ENCODE data around the gene SH3RF3. TPM values are rescaled to one million over a fixed set of nuclear protein-coding genes. Genes with fewer than 3 reads are reported as not detected.

SH3RF3 gene
- total and polyA plus RNA-seq, 2 of the 13 experiments (the other 11 are each of a cell fraction or from before 2014, with no cell fraction given): 0.04 TPM; not detected in 1

DNA sequence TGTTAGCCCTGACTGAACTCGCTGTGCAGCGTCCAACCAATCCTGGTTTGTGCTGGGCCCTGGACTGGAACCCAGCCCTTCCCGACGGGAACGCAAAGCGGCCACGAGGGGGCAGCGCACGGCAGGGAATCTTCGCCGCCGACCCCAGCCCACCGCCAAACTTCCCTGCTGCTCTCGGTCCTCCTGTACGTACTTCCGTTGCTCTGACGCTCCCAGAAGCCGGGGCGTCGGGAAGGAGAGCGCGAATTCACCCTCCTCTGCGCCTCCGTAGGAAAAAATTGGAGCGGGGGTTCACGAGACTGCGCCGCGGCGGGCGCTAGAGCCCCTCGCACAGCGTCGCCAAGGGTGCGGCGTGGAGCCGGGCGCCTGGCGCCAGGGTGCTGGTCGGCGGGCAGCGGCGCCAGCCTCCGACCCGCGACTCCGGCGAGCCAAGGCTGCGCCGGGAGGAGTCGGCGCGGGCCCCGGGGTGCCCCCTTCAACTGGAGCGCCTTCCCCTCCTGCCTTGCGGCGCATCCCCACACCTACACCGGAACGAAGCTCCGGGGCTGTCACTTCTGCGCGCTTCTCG is 873 bp upstream of the SH3RF3 start (continued):
- TF ChIP-seq, protein P1, sequence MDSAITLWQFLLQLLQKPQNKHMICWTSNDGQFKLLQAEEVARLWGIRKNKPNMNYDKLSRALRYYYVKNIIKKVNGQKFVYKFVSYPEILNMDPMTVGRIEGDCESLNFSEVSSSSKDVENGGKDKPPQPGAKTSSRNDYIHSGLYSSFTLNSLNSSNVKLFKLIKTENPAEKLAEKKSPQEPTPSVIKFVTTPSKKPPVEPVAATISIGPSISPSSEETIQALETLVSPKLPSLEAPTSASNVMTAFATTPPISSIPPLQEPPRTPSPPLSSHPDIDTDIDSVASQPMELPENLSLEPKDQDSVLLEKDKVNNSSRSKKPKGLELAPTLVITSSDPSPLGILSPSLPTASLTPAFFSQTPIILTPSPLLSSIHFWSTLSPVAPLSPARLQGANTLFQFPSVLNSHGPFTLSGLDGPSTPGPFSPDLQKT (CRISPR knock-in tag; IDR thresholded peaks at IDR 0.05; ENCODE audit: borderline replicate concordance): 0 out of 2 replicates have a peak, but pooled peaks have one; percentile 24
- TF ChIP-seq EED (CRISPR knock-in tag; IDR thresholded peaks at IDR 0.05): 0 out of 2 replicates have a peak, but pooled peaks have one; percentile 18
- TF ChIP-seq DNMT3B (CRISPR knock-in tag; conservative IDR thresholded peaks at IDR 0.05): no peak
- no peak for TF ChIP-seq U2AF1 (optimal IDR thresholded peaks at IDR 0.05; ENCODE audit: low read depth, low read length)
- TF ChIP-seq MED13 (CRISPR knock-in tag; IDR thresholded peaks at IDR 0.05): no peak
- TF ChIP-seq TSC22D2 (CRISPR knock-in tag; IDR thresholded peaks at IDR 0.05; ENCODE audit: borderline replicate concordance): peak; percentile 47; the same call in 1 of the 2 replicates
- TF ChIP-seq CBX5 (CRISPR knock-in tag; IDR thresholded peaks at IDR 0.05; ENCODE audit: borderline replicate concordance): peak; percentile 40; the same call in 1 of the 2 replicates
- TF ChIP-seq SMAD3 (CRISPR knock-in tag; IDR thresholded peaks at IDR 0.05): 0 out of 2 replicates have a peak, but pooled peaks have one; percentile 58
- peak; percentile 43; the same call in 1 of the 2 replicates for TF ChIP-seq ZNF234 (CRISPR knock-in tag; conservative IDR thresholded peaks at IDR 0.05)
- TF ChIP-seq, protein P2, sequence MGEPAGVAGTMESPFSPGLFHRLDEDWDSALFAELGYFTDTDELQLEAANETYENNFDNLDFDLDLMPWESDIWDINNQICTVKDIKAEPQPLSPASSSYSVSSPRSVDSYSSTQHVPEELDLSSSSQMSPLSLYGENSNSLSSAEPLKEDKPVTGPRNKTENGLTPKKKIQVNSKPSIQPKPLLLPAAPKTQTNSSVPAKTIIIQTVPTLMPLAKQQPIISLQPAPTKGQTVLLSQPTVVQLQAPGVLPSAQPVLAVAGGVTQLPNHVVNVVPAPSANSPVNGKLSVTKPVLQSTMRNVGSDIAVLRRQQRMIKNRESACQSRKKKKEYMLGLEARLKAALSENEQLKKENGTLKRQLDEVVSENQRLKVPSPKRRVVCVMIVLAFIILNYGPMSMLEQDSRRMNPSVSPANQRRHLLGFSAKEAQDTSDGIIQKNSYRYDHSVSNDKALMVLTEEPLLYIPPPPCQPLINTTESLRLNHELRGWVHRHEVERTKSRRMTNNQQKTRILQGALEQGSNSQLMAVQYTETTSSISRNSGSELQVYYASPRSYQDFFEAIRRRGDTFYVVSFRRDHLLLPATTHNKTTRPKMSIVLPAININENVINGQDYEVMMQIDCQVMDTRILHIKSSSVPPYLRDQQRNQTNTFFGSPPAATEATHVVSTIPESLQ (CRISPR knock-in tag; conservative IDR thresholded peaks at IDR 0.05): 0 out of 2 replicates have a peak, but pooled peaks have one; percentile 40
- peak; percentile 76 for TF ChIP-seq HOXA5 (CRISPR knock-in tag; IDR thresholded peaks at IDR 0.05)
- TF ChIP-seq IRF2 (CRISPR knock-in tag; IDR thresholded peaks at IDR 0.05): peak; percentile 78
- TF ChIP-seq SOX13 (IDR thresholded peaks at IDR 0.05): no peak
- TF ChIP-seq SOX13 (CRISPR knock-in tag; conservative IDR thresholded peaks at IDR 0.05 in 1 of 2, IDR thresholded peaks at IDR 0.05 in 1 of 2): peak in 1 of 2 experiments; percentile 23; a peak in 1 of 4 replicates
- no peak for TF ChIP-seq ZBTB21 (CRISPR knock-in tag; IDR thresholded peaks at IDR 0.05)
- peak; percentile 89; the same call in 1 of the 2 replicates for TF ChIP-seq ZNF501 (CRISPR knock-in tag; IDR thresholded peaks at IDR 0.05)
- TF ChIP-seq HDAC6 (IDR thresholded peaks at IDR 0.05; ENCODE audit: low read depth, low read length): no peak
- TF ChIP-seq, protein P3, sequence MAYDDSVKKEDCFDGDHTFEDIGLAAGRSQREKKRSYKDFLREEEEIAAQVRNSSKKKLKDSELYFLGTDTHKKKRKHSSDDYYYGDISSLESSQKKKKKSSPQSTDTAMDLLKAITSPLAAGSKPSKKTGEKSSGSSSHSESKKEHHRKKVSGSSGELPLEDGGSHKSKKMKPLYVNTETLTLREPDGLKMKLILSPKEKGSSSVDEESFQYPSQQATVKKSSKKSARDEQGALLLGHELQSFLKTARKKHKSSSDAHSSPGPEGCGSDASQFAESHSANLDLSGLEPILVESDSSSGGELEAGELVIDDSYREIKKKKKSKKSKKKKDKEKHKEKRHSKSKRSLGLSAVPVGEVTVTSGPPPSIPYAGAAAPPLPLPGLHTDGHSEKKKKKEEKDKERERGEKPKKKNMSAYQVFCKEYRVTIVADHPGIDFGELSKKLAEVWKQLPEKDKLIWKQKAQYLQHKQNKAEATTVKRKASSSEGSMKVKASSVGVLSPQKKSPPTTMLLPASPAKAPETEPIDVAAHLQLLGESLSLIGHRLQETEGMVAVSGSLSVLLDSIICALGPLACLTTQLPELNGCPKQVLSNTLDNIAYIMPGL (CRISPR knock-in tag; IDR thresholded peaks at IDR 0.05; ENCODE audit: borderline replicate concordance in 1 of 2, low read depth in 1 of 2): peak in 1 of 2 experiments; percentile 68; a peak in 1 of 4 replicates
- TF ChIP-seq SPEN (CRISPR knock-in tag; IDR thresholded peaks at IDR 0.05; ENCODE audit: low read depth): peak; percentile 48; the same call in 1 of the 2 replicates
- TF ChIP-seq TEAD2 (CRISPR knock-in tag; IDR thresholded peaks at IDR 0.05): no peak
- peak; percentile 53 for TF ChIP-seq SRSF1 (optimal IDR thresholded peaks at IDR 0.05; ENCODE audit: low read depth, low read length)
- TF ChIP-seq, protein P4, sequence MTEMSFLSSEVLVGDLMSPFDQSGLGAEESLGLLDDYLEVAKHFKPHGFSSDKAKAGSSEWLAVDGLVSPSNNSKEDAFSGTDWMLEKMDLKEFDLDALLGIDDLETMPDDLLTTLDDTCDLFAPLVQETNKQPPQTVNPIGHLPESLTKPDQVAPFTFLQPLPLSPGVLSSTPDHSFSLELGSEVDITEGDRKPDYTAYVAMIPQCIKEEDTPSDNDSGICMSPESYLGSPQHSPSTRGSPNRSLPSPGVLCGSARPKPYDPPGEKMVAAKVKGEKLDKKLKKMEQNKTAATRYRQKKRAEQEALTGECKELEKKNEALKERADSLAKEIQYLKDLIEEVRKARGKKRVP (CRISPR knock-in tag; IDR thresholded peaks at IDR 0.05): 0 out of 4 replicates have a peak, but pooled peaks of 1 of the 2 experiments have one; percentile 37
